HepG2 (cell line): ENCODE data around the gene ZFP92.

Source experiments
- E2F1 ChIP-seq: sonication (generic); formaldehyde crosslinking; IDR thresholded peaks from 2 replicates; pipeline ENCODE4 v1.5.0; 2020; ENCODE audit warnings: missing genetic modification reagents
- ELK4 ChIP-seq: sonication (generic); formaldehyde crosslinking; IDR thresholded peaks from 2 replicates; pipeline ENCODE4 v1.9.0; 2021; ENCODE audit warnings: missing genetic modification reagents, borderline replicate concordance
- FIP1L1 ChIP-seq: fragments of 200-400 bp; formaldehyde crosslinking; IDR thresholded peaks from 2 replicates; pipeline ENCODE4 v1.6.1; 2018; ENCODE audit warnings: low read depth, mild to moderate bottlenecking, low read length, moderate library complexity, borderline replicate concordance; ENCODE audit not compliant: insufficient read depth
- HDAC1 ChIP-seq: sonication (generic); formaldehyde crosslinking; IDR thresholded peaks from 2 replicates; pipeline ENCODE4 v1.5.1; 2020; ENCODE audit warnings: mild to moderate bottlenecking, missing genetic modification reagents
- NR0B2 ChIP-seq: sonication (generic); formaldehyde crosslinking; IDR thresholded peaks from 2 replicates; pipeline ENCODE4 v1.4.0; 2020; ENCODE audit warnings: mild to moderate bottlenecking, missing genetic modification reagents
- POLR2A ChIP-seq, 2 experiments: IDR thresholded peaks; 2 replicates each; pipeline ENCODE4 v1.6.1; 2011; ENCODE audit warnings: low read depth in 2 of 2, low read length in 2 of 2, mild to moderate bottlenecking in 1 of 2, moderate library complexity in 1 of 2; ENCODE audit not compliant: insufficient read depth in 1 of 2
- SIN3A ChIP-seq: IDR thresholded peaks from 2 replicates; pipeline ENCODE4 v1.6.1; 2011; ENCODE audit warnings: low read depth, mild to moderate bottlenecking, control low read depth, low read length, borderline replicate concordance
- TEAD2 ChIP-seq: sonication (generic); formaldehyde crosslinking; IDR thresholded peaks from 2 replicates; pipeline ENCODE4 v1.9.0; 2021; ENCODE audit warnings: missing genetic modification reagents
- ZNF274 ChIP-seq: sonication (generic); formaldehyde crosslinking; IDR thresholded peaks from 2 replicates; pipeline ENCODE4 v1.5.1; 2020; ENCODE audit warnings: mild to moderate bottlenecking, missing genetic modification reagents
- ZNF703 ChIP-seq: sonication (generic); formaldehyde crosslinking; IDR thresholded peaks from 2 replicates; pipeline ENCODE4 v1.5.1; 2020; ENCODE audit warnings: missing genetic modification reagents, mild to moderate bottlenecking, moderate library complexity, borderline replicate concordance
- TF ChIP-seq, protein P1 (sequence below): sonication (generic); formaldehyde crosslinking; IDR thresholded peaks from 2 replicates; pipeline ENCODE4 v1.4.0; 2020; ENCODE audit warnings: low read depth, mild to moderate bottlenecking, missing genetic modification reagents
- TF ChIP-seq, protein P2 (sequence below): sonication (generic); formaldehyde crosslinking; IDR thresholded peaks from 2 replicates; pipeline ENCODE4 v1.5.0; 2020; ENCODE audit warnings: mild to moderate bottlenecking, missing genetic modification reagents, moderate library complexity
- TF ChIP-seq, protein P3 (sequence below): IDR thresholded peaks from 2 replicates; pipeline ENCODE4 v1.6.1; 2018; ENCODE audit warnings: missing genetic modification reagents

DNA sequence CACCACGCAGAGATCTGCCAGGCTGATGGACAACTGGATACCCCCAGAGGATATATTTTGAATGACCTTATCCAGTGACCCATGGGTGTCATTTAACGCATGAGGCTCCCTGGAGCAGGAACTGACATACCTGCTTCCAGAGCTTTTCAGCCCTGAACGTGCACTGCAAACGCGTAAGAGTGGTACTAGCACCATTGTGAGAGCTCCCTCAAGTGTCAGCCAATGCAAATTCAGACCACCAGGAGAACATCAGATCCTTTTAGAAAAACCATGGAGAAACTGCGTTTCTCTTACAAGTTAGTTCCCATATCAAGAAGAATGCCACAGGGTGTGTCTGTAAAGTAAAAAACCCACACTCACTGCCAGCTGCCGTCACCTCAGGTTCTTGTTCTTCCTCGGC lies 27.3 kb downstream of the ZFP92 start:
- TF ChIP-seq POLR2A (IDR thresholded peaks at IDR 0.05; ENCODE audit: insufficient read depth in 1 of 2, low read depth in 2 of 2, low read length in 2 of 2) (no peak), FIP1L1 (no peak), TEAD2 (CRISPR knock-in tag) (no peak), ELK4 (CRISPR knock-in tag) (no peak), NR0B2 (CRISPR knock-in tag) (no peak), SIN3A (no peak), HDAC1 (CRISPR knock-in tag) (no peak), ZNF703 (no peak), E2F1 (CRISPR knock-in tag) (no peak), ZNF274 (CRISPR knock-in tag) (no peak)
- TF ChIP-seq, protein P1, sequence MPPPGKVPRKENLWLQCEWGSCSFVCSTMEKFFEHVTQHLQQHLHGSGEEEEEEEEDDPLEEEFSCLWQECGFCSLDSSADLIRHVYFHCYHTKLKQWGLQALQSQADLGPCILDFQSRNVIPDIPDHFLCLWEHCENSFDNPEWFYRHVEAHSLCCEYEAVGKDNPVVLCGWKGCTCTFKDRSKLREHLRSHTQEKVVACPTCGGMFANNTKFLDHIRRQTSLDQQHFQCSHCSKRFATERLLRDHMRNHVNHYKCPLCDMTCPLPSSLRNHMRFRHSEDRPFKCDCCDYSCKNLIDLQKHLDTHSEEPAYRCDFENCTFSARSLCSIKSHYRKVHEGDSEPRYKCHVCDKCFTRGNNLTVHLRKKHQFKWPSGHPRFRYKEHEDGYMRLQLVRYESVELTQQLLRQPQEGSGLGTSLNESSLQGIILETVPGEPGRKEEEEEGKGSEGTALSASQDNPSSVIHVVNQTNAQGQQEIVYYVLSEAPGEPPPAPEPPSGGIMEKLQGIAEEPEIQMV (CRISPR knock-in tag), result no peak
- TF ChIP-seq, protein P2, sequence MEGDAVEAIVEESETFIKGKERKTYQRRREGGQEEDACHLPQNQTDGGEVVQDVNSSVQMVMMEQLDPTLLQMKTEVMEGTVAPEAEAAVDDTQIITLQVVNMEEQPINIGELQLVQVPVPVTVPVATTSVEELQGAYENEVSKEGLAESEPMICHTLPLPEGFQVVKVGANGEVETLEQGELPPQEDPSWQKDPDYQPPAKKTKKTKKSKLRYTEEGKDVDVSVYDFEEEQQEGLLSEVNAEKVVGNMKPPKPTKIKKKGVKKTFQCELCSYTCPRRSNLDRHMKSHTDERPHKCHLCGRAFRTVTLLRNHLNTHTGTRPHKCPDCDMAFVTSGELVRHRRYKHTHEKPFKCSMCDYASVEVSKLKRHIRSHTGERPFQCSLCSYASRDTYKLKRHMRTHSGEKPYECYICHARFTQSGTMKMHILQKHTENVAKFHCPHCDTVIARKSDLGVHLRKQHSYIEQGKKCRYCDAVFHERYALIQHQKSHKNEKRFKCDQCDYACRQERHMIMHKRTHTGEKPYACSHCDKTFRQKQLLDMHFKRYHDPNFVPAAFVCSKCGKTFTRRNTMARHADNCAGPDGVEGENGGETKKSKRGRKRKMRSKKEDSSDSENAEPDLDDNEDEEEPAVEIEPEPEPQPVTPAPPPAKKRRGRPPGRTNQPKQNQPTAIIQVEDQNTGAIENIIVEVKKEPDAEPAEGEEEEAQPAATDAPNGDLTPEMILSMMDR (CRISPR knock-in tag), result peak; percentile 72
- TF ChIP-seq, protein P3, sequence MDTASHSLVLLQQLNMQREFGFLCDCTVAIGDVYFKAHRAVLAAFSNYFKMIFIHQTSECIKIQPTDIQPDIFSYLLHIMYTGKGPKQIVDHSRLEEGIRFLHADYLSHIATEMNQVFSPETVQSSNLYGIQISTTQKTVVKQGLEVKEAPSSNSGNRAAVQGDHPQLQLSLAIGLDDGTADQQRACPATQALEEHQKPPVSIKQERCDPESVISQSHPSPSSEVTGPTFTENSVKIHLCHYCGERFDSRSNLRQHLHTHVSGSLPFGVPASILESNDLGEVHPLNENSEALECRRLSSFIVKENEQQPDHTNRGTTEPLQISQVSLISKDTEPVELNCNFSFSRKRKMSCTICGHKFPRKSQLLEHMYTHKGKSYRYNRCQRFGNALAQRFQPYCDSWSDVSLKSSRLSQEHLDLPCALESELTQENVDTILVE (CRISPR knock-in tag), result no peak
